MM.1S (cell line): ENCODE measurements around the gene PIK3C2G.

ENCODE experiments used
- EZH2 ChIP-seq: fragments of 300-600 bp; sonication (generic); optimal IDR thresholded peaks from 2 replicates; pipeline ENCODE3; 2017; ENCODE audit warnings: low read depth, mild to moderate bottlenecking, antibody characterized with exemption, low read length, mixed read lengths
- EZH2phosphoT487 ChIP-seq: fragments of 300-600 bp; sonication (generic); IDR thresholded peaks from 2 replicates; pipeline ENCODE4 v1.6.1; 2018; ENCODE audit warnings: antibody characterized with exemption, low read length
- TF ChIP-seq, protein P1 (sequence below): fragments of 300-600 bp; sonication (generic); IDR thresholded peaks from 2 replicates; pipeline ENCODE4 v1.5.1; 2016; ENCODE audit warnings: antibody characterized with exemption, low read length, mixed read lengths

GRCh38 chr12:18267427-18268099 is 6.2 kb downstream of the PIK3C2G start:
- no peak for TF ChIP-seq EZH2
- TF ChIP-seq, protein P1, sequence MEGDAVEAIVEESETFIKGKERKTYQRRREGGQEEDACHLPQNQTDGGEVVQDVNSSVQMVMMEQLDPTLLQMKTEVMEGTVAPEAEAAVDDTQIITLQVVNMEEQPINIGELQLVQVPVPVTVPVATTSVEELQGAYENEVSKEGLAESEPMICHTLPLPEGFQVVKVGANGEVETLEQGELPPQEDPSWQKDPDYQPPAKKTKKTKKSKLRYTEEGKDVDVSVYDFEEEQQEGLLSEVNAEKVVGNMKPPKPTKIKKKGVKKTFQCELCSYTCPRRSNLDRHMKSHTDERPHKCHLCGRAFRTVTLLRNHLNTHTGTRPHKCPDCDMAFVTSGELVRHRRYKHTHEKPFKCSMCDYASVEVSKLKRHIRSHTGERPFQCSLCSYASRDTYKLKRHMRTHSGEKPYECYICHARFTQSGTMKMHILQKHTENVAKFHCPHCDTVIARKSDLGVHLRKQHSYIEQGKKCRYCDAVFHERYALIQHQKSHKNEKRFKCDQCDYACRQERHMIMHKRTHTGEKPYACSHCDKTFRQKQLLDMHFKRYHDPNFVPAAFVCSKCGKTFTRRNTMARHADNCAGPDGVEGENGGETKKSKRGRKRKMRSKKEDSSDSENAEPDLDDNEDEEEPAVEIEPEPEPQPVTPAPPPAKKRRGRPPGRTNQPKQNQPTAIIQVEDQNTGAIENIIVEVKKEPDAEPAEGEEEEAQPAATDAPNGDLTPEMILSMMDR: no peak
- TF ChIP-seq EZH2phosphoT487: no peak
